ENCODE measurements around the gene NFIA. TPM values are rescaled to one million over a fixed set of nuclear protein-coding genes. Genes with fewer than 3 reads are reported as not detected.

NFIA gene
- total RNA-seq, 1 experiment from 2014 or later = 38.6 TPM

GRCh38 chr1:61370913-61371279 is 288.5 kb downstream of the NFIA start:
- TF ChIP-seq, protein P1, sequence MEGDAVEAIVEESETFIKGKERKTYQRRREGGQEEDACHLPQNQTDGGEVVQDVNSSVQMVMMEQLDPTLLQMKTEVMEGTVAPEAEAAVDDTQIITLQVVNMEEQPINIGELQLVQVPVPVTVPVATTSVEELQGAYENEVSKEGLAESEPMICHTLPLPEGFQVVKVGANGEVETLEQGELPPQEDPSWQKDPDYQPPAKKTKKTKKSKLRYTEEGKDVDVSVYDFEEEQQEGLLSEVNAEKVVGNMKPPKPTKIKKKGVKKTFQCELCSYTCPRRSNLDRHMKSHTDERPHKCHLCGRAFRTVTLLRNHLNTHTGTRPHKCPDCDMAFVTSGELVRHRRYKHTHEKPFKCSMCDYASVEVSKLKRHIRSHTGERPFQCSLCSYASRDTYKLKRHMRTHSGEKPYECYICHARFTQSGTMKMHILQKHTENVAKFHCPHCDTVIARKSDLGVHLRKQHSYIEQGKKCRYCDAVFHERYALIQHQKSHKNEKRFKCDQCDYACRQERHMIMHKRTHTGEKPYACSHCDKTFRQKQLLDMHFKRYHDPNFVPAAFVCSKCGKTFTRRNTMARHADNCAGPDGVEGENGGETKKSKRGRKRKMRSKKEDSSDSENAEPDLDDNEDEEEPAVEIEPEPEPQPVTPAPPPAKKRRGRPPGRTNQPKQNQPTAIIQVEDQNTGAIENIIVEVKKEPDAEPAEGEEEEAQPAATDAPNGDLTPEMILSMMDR (IDR thresholded peaks at IDR 0.05; ENCODE audit: unreplicated experiment) = no peak
- Mint-ChIP-seq H3K4me1 (ENCODE audit: low read depth, unreplicated experiment) (peaks cover 9% of the 10 kb centered on the region), H3K4me3 (ENCODE audit: low read depth, unreplicated experiment) (no peak overlapping the region), H3K27me3 (ENCODE audit: unreplicated experiment) (no peaks in the 10 kb centered on the region), H3K9me3 (ENCODE audit: low read depth, unreplicated experiment) (no peaks in the 10 kb centered on the region), H3K36me3 (ENCODE audit: insufficient read depth, unreplicated experiment) (no peaks in the 10 kb centered on the region), H3K27ac (ENCODE audit: unreplicated experiment) (no peak overlapping the region)
- CTCF ChIA-PET = no interaction called here
- BruUV-seq (replicated peaks) = no TSS peak
- DNase-seq = no peak
- intact Hi-C loops (cut with micrococcal nuclease; ENCODE audit: unreplicated experiment) = no loop called here

GRCh38 chr1:61372944-61373343 is 290.6 kb downstream of the NFIA start:
- no peaks in the 10 kb centered on the region for H3K9me3 Mint-ChIP-seq (ENCODE audit: low read depth, unreplicated experiment)
- H3K36me3 Mint-ChIP-seq (ENCODE audit: insufficient read depth, unreplicated experiment) = no peaks in the 10 kb centered on the region
- peaks cover 9% of the 10 kb centered on the region for H3K4me1 Mint-ChIP-seq (ENCODE audit: low read depth, unreplicated experiment)
- no peak overlapping the region for H3K27ac Mint-ChIP-seq (ENCODE audit: unreplicated experiment)
- CTCF ChIA-PET = interaction anchor here (0.5 to 0.7 kb wide), 2 partner anchors 164 to 176 kb away, joined by 3 to 4 read pairs; no protein-coding TSS in a partner anchor
- no peak overlapping the region for H3K4me3 Mint-ChIP-seq (ENCODE audit: low read depth, unreplicated experiment)
- H3K27me3 Mint-ChIP-seq (ENCODE audit: unreplicated experiment) = no peaks in the 10 kb centered on the region
- intact Hi-C loops (cut with micrococcal nuclease; ENCODE audit: unreplicated experiment) = no loop called here
- no peak for DNase-seq
- no TSS peak for BruUV-seq (replicated peaks)
- TF ChIP-seq, protein P1 (IDR thresholded peaks at IDR 0.05; ENCODE audit: unreplicated experiment) = no peak

DNA sequence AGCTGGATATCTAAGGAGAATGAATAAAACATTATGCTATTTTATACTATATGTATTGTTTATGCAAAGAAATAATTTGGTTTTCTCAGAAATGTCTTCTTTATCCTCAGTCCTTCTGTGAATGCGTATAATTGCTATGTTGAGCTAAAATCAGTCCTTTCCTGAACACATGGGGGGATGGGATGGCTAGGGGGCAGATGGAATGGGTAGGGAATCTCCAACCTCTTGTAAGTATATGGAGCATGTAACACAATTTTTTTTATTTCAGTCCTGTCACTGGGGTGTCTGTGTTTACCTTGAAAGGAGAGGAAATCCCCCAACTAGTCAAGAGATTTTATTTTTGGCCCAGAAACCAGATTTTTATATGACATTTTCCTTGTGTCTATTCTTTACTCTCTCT is 291.8 kb downstream of the NFIA start:
- no peak for DNase-seq
- Mint-ChIP-seq H3K9me3 (ENCODE audit: low read depth, unreplicated experiment) (no peaks in the 10 kb centered on the region), H3K4me3 (ENCODE audit: low read depth, unreplicated experiment) (no peak overlapping the region), H3K36me3 (ENCODE audit: insufficient read depth, unreplicated experiment) (no peaks in the 10 kb centered on the region), H3K27ac (ENCODE audit: unreplicated experiment) (no peak overlapping the region), H3K27me3 (ENCODE audit: unreplicated experiment) (no peaks in the 10 kb centered on the region), H3K4me1 (ENCODE audit: low read depth, unreplicated experiment) (peaks cover 9% of the 10 kb centered on the region)
- intact Hi-C loops (cut with micrococcal nuclease; ENCODE audit: unreplicated experiment) = no loop called here
- CTCF ChIA-PET = no interaction called here
- no TSS peak for BruUV-seq (replicated peaks)
- TF ChIP-seq, protein P1 (IDR thresholded peaks at IDR 0.05; ENCODE audit: unreplicated experiment) = no peak

DNA sequence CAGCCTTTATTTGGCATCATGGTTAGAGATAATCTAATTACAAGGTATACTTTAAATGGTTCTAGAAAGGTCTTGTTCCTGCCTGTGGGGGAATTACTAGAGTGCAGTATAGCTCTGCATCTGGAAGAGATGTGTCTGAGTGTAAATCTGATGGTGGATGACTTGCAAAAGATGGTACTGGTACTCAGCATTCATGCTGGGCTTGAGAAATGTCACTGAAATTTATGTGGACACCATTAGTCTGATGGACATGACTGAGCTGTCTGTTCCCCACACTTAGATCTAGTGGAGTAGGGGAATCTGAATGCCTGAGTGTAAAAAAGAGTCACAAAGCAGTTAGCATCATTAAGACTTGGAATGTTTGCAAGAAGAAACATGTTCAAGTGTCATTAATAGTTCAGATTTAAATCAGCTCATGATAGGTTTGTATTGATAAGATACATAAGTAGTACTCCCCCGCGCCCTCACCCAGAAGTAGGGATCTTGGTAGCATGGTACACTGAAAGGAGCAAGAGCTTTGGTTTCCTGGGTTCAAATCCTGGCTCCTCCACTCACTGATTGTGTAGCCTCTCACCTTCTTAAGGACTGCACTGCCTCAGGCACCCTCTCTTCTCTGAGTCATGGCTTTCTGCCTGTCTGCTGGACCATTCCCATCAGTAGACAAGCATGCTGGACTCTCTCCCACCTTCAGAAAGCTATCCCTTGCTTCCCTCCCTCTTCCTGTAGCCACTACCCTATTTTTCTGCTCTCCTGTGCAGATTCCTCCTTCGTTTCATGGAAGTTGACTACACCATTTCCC is 292.9 kb downstream of the NFIA start:
- no TSS peak for BruUV-seq (replicated peaks)
- Mint-ChIP-seq H3K4me3 (ENCODE audit: low read depth, unreplicated experiment) (no peak overlapping the region), H3K4me1 (ENCODE audit: low read depth, unreplicated experiment) (peaks cover 9% of the 10 kb centered on the region), H3K36me3 (ENCODE audit: insufficient read depth, unreplicated experiment) (no peaks in the 10 kb centered on the region), H3K27me3 (ENCODE audit: unreplicated experiment) (no peaks in the 10 kb centered on the region), H3K9me3 (ENCODE audit: low read depth, unreplicated experiment) (no peaks in the 10 kb centered on the region), H3K27ac (ENCODE audit: unreplicated experiment) (no peak overlapping the region)
- CTCF ChIA-PET = no interaction called here
- no peak for DNase-seq
- TF ChIP-seq, protein P1 (IDR thresholded peaks at IDR 0.05; ENCODE audit: unreplicated experiment) = no peak
- intact Hi-C loops (cut with micrococcal nuclease; ENCODE audit: unreplicated experiment) = no loop called here

Data from Calu3 (cell line).